ENCODE data around the gene CCNG1.
"Not testable (repeated sequence)": the region's sequence is repeated elsewhere in the genome, so short reads cannot be mapped to it uniquely, and the experiment has no call there.

CCNG1 gene, protein sequence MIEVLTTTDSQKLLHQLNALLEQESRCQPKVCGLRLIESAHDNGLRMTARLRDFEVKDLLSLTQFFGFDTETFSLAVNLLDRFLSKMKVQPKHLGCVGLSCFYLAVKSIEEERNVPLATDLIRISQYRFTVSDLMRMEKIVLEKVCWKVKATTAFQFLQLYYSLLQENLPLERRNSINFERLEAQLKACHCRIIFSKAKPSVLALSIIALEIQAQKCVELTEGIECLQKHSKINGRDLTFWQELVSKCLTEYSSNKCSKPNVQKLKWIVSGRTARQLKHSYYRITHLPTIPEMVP

DNA sequence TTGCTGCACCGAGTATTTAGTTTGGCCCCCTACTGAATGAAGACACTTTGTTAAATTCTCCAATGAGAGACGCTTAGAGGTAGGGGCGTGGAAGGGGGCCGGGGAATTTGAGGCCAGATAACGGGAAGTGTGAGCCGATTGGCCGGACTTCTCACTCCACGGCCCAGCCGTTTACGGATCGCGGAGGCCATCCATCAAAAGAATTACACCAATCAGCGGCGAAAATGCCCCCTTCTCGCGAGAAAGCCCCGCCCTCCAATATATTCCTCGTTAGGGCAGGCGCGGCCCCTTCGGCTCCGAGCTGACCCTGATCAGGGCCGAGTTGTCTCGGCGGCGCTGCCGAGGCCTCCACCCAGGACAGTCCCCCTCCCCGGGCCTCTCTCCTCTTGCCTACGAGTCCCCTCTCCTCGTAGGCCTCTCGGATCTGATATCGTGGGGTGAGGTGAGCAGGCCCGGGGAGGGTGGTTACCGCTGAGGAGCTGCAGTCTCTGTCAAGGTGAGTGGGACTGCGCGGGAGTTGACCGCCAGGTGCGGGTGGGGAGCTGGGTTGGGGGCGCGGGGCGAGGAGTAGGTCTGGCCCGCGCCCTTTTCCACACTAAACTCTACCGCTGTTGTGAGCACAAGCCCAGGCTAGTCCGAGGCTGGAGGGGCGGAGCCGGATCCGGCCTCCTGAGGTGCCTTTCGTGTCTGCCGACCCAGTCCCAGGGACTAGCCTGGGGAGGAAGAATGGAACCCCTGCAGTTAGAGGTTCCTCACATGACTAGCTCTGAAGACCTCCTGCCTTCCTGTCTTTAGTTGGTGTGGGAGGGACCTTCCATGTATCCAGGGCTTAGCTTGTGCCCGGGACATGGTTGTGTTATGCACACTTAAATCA is at the start of gene CCNG1:
Gene CCNG1, plus strand, starts transcription at position 287 of the 874 bp plus-strand sequence. CDS start 1,662 bp downstream, outside the sequence.
- peak; percentile 95 for DNase-seq

DNA sequence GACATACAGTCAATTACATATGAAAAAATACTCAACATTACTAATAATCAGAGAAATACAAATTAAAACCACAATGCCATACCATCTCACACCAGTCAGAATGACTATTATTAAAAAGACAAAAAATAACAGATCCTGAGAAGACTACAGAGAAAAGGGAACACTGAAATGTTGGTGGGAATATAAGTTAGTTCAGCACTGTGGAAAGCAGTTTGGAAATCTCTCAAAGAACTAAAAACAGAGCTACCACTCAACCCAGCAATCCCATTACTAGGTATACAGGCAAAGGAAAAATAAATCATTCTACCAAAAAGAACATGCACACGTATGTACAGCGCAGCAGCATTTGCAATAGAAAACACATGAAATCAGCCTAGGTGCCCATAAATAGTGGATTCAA is 41.6 kb upstream of the CCNG1 start:
- no peak for DNase-seq

DNA sequence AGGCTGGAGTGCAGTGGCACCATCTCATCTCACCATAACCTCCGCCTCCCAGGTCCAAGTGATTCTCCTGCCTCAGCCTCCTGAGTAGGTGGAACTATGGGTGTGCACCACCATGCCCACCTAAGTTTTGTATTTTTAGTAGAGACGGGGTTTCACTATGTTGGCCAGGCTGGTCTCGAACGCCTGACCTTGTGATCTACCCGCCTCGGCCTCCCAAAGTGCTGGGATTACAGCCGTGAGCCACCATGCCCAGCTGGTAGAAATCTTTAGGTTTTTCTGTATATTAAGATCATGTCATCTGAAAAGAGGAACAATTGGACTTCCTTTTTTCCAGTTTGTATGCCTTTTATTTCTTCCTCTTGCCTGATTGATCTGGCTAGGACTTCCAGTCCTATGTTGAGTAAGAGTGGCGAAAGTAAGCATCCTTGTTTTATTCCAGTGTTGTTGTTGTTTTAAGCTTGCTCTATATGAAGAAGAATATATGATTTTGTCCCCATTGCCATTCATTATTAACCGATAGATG is 40.5 kb upstream of the CCNG1 start:
- DNase-seq: not testable (repeated sequence)

DNA sequence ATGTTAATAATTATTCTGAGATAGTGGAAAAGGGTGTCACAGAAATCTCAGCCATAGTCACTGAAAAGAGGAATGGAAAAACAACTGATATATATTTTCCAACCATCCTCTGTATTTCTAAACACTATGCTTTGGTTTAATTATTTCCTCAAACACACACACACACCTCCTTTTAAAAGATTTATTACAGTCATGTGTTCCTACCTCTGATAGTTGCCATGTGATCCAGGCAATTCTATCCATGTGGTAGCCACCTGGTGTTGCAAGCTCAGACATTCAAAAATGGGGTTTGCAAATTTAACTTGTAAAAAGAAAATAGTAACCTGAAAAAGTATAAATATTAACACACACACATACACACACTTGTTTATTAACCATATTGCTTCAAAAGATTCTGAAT is 40.0 kb upstream of the CCNG1 start:
- no peak for DNase-seq

DNA sequence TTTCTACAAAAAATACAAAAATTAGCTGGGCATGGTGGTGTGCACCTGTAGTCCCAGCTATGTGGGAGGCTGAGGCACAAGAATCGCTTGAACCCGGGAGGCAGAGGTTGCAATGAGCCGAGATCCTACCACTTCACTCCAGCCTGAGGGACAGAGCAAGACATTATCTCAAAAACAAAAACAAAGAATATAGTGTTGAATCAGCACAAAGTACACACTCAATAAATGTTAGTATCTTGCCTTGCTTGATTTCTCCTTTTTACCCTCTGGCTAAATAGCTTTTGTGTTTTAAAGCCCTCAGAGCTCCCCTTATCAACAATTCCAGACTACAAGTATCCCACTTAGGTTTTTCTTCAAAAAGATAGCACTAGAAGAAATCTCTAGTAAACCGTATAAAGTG is 37.5 kb upstream of the CCNG1 start:
- no peak for DNase-seq

DNA sequence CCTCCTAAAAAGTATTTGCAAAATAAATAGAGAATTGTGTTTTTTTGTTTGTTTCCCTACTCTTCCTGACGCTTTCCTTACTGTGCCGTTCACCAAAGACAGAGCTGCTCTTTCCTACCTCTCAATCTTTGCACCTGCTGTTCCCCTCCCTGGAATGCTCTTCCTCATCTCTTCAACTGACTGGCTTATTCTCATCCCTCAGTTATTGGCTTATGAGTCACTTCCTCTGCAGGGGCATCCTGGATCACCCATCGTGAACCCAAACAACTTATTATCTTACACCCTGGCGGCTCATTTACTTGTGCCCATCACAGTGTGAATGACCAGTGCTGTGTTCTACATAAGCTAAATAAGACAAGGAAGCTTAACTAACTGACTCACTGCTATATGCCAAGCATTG is 36.1 kb upstream of the CCNG1 start:
- DNase-seq: no peak

DNA sequence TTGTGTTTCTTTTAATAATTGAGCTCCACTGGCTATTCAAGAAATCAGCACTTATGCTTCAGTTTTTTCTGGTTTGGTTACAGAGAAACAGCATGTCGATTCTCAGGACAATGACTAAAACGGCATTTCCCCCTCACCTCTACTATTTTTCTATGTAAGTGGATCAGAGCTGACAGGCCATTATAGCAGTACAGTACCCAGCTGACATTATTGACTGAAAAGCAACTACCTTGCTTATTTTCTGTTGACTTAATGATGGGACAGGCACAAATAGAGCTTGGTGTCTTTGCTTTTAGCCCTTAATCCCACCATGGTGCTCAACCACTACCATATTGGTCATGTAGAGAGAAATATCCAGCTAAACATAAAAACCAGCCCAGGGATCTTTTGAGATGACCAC is 35.4 kb upstream of the CCNG1 start:
- no peak for DNase-seq

DNA sequence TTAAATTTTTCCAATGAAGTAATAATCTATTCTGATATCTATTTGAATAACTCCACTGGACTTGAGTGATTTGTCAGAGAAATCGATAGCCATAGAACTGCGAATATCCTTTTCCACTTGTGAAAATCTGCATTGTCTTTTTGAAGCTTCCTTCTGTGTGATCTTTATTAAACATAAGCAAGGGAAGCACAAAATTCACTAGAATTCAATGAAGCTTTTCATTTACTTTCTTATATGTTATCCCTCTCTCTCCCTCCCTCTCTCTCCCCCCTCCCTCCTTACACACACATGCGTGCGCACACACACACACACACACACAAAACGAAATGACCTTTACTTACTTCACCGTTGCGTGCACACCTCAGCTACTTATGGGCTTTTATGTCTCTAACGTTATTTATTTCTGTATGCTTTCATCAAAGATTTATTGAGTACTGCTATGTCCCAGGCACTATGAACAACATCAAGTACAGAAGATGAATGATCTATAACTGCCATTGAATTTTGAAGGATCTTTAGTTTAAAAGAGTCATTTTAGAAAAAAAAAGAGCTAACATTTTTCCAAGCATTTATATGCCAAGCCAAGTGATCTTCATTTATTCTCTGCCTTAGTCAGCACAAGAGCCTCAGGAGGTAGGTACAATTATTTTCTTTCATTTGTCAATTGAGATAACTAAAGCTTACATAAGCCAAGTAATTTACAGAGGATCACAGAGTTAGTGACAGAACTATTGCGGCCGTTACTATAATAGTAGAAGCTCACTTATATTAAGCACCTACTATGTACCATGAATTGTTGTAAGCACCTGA is 32.8 kb upstream of the CCNG1 start:
- no peak for DNase-seq

DNA sequence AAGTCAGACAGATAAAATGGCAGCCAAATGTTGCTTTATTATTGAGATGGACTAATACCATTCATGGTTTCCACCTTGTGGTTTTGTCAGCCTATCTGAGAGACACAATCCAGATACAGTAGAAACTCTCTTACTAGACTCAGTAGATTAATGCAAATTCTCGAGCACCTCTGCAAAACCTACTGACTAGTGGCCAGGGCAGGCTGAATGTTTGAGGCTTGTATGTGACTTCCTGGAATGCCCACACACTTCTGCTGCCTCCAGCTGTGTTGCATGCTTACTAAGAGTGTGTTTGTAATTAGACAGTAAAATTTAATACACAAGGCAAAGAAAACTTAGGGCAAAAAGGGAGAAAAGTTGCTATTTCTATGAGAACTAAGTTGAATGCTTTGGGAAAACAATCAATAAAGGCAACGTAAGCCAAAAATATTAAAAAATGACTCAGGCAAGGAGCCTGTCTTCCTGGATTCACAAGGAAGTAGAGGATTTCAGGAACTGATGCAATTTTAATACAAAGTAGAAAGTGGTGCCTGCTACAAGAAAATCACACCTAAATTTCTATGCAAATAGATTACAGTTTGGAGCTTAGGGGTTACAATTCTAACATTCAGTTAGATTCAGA is 30.2 kb upstream of the CCNG1 start:
- DNase-seq: no peak

DNA sequence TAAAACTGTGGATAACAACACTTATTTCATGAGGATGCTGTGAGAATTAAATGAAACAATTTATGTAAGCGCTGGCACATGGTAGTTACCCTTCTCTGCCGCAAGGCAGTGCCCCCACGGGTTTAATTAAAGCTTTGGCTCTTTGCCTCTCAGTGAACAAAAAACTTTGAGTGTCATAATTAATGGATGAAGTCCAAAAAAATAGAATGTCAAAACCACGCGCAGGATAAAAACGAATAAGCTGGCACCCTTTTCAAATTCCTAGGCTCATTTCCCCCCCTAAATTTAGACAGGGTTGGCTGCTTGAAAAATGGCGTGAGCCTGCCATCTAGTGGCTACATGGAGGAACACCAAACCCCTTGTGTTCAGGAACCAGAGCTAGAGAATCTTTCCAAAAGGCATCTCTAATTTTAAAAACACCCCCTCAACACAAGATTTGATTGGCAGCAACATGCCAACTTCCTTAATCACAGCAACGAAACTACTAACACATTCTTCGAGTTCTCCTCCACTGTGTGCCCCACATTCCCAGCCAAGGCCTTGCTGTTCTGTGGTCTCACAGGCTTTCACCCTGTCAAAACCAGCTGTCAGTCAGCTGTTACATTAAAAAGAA is 29.0 kb upstream of the CCNG1 start:
- DNase-seq: peak; percentile 64

DNA sequence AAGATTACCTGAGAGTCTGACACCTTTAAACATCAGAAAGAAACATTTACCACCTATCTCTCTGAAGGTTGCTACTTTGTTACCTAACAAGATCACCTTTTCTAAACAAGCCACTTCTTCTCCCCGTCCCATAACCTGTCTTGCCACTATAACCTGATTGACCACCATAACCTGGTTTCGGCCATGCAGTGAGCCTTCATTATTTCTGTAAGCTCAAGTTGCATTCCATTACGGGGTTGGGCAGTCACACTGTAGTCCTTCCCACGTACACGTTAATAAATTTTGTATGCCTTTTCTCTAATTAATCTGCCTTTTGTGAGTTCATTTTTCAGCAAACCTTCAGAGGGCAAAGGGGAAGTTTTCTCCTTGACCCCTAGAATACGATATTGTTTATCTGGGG is 28.0 kb upstream of the CCNG1 start:
- no peak for DNase-seq

DNA sequence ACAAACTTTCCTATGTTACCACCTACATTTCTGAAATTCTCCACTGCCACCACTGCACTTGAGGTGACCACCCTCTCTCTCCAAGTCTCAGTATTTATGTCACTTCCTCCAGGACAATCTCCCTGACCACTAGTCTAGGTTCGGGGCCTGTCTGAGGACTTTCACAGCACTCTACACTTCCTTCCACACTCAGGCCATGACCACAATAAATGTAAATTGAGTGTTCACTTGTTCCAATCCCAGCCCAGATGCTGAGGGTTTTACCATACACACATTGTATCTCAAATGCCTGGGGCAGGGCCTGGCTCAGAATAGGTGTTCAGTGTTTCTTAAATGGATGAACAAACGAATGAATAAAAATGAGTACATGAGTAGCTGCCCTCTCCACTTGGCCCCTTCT is 26.9 kb upstream of the CCNG1 start:
- DNase-seq: no peak

DNA sequence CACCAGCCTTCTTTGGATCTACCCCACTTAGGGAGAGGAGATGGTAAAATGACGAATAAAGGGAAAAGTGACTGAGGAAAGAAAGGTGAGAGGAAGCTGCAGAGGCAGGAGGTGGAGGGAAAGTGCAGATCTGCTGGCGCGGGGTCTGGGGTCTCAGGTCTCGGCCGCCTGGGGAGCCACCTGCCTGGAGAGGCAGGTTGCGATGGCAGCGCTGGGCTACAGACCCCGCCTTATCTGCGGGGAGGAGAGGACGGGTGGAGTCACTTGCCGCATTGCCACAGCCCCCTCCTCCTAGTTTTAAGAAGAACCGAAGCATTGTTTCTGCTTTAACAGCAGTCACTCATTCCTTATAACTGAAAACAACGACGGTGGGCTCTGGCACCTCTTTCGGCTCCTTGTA is 21.7 kb upstream of the CCNG1 start:
- not testable (repeated sequence) for DNase-seq

DNA sequence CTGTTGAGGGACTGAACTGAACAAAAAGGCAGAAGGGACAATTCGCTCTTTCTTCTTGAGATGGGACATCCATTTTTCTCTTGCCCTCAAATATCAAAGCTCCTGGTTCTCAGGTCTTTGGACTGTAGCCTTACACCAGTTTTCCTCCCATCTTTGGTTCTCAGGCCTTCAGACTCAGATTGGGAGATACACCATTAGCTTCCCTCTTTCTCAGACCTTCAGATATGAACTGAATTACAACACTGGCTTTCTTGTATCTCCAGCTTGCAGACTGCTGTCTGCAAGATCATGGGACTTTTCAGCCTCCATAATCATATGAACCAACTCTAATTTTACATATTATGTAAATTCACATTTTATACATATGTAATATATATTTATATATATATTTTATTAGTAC is 12.6 kb upstream of the CCNG1 start:
- no peak for DNase-seq

DNA sequence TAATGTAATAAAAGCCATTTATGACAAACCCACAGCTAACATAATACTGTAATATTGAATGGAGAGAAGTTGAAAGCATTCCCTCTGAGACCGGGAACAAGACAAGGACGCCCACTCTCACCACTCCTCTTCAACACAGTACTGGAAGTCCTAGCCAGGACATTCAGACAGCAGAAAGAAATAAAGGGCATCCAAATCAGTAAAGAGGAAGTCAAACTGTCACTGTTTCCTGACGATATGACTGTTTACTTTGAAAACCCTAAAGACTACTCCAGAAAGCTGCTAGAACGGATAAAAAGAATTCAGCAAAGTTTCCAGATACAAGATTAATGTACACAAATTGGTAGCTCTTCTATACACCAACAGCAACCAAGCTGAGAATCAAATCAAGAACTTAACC is 11.3 kb upstream of the CCNG1 start:
- not testable (repeated sequence) for DNase-seq

DNA sequence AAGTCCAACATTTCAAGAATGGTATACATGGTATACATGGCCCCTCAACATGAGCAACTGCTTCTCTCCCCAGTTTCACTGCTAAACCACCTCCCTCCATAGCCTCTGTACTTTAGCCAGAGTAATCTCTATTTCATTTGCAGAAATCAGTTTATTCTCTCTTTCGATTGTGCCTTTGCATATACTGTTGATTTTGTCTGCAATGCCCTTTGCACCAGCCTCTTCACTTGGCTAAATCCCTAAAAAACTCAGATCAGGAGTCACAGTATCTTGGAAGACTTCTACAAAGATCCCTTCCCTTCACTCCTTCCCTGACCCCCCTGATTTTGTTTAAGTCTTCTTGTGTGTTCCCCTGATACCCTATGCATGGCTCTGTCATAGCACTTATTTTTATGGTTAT is 4.9 kb upstream of the CCNG1 start:
- no peak for DNase-seq

DNA sequence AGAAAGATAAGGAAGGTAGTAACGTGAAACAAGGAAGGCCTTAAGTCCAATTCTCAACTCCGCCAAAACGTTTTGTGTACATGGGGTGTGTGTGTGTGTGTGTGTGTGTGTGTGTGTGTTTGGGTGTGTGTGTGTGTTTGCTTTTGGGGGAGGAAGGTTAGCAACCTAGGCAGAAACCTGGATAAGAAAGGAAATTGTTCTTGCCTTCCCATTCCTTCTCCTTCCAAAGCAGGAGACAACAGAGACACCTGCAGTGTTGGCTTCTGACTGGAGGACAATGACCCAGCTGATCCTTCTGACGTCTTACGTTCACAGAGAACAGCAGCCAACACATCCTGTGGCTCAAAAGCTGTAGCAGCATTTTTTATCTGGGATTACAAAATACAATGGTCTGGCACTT is 4.1 kb upstream of the CCNG1 start:
- DNase-seq: no peak

DNA sequence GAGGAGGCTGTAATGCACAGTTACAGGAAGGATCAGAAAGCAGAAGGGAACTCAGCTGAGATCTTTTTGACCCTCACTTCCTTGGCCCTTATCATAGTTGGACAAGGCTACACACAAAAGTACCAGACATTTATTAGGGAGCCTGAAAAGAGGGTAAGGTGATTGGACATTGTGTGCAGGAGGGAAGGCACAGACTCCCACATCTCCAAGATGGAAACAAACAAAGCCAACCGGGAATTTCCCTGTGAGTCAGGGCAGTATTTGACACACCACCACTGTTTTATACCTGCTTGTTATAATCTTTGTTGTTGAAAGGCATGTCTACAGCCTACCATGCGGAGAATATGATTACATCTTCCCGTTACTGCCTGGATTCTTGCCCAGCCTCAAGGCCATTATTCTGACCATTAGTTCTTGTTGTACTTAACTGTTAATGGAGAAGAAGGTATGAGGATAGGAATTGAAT is 3.0 kb upstream of the CCNG1 start:
- DNase-seq: no peak

DNA sequence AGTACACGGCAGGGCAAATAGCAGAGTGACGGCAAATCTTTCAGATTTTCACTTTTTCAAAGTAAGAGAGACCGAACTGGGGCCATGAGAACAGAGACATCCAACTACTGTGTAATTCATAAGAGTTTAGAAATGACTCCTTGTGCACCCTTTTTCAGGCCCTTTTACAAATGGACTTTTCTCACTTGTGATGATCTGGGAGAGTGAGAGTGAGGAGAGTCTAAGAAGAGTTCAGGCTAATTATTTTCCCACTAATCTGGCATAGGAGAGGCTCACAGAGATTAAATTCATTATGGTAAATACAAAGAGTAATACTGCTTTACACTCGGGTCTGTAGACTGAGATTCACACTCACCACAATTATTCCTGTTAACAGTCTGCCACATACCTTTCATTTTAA is 880 bp upstream of the CCNG1 start:
- DNase-seq: no peak

DNA sequence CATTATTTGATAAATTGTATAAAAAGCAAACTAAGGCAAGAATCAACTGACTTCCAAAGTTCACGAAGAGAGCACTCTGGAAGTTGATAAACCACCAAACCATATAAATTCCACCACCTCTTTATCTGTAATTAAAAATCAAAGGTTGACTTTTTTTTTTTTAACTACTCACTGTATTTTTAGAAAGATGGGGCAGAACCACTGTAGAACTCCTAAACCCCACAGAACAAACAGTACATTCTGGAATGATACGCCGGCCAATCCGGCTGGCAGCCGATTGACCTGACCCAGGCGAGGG is 435 bp upstream of the CCNG1 start:
- no peak for DNase-seq

DNA sequence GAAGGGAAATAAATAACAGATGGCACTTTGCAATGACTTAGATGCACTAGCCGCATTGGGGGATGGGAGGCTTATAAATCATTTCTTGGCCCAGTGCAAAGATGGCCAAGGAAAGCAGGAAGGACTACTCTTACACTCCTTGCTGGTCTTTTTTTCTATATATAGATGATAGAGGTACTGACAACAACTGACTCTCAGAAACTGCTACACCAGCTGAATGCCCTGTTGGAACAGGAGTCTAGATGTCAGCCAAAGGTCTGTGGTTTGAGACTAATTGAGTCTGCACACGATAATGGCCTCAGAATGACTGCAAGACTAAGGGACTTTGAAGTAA is 1.7 kb downstream of the CCNG1 start:
- DNase-seq: peak; percentile 20

DNA sequence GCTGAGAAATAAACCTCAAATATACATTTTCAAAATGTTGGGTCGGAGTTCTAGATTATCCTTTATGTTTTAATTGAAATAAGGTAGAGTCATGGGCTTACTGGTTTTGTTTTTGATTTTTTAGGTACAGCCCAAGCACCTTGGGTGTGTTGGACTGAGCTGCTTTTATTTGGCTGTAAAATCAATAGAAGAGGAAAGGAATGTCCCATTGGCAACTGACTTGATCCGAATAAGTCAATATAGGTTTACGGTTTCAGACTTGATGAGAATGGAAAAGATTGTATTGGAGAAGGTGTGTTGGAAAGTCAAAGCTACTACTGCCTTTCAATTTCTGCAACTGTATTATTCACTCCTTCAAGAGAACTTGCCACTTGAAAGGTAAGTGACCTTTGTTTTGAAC is 3.6 kb downstream of the CCNG1 start:
- DNase-seq: no peak

DNA sequence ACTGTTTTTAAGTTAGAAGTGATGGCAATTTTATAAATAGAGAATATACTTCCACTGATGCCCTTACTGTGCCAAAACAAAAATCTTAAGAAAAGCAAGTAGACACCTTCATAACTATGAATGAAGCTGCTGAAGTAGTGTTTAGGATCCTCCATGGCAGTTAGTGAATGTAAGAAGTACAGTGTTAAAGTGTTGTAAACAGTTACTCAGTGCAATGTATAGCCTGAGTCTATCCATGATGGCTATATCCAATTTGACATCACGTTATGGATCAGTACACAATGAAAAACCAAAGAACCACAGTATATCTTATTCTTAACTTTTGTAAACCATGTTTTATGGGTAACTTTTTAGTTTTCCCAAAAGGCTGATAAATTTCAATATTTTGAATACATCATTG is 7.1 kb downstream of the CCNG1 start:
- no peak for DNase-seq

Measured in NCI-H446 treated with DMSO at 0.1 percent for 48 hours (cell line).